Measurements from ENCODE around the gene MBOAT2. TPM values are rescaled to one million over a fixed set of nuclear protein-coding genes. Genes with fewer than 3 reads are reported as not detected.

MBOAT2 gene
- polyA plus RNA-seq, 12 donors: 49.8 to 165 (median 85.9) TPM

GRCh38 chr2:8861797-8862196 lies 141.7 kb downstream of the MBOAT2 start:
- DNase-seq: no peak

DNA sequence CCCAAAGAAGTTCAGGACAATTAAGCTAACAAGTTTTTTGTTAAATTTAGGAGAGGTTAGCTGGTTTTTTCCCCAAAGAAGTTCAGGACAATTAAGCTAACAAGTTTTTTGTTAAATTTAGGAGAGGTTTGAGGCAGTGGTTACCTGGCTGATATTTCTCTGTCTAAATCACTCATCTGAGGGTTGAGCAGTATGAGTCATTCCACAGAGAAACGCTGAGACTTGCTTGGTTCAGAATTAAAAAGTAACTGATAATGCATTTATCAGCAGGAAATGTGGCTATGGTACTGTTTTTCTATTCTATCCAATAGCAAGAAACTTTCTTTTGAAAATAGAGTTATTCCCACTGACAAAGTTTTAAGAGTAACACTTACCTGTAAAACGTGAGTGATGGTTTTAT lies 143.2 kb downstream of the MBOAT2 start:
- DNase-seq: no peak

- no peak for DNase-seq
Observed at GRCh38 chr2:8858910-8859309, 144.6 kb downstream of the MBOAT2 start.

- no peak for DNase-seq
Observed at GRCh38 chr2:8858264-8858663, 145.2 kb downstream of the MBOAT2 start.

DNA sequence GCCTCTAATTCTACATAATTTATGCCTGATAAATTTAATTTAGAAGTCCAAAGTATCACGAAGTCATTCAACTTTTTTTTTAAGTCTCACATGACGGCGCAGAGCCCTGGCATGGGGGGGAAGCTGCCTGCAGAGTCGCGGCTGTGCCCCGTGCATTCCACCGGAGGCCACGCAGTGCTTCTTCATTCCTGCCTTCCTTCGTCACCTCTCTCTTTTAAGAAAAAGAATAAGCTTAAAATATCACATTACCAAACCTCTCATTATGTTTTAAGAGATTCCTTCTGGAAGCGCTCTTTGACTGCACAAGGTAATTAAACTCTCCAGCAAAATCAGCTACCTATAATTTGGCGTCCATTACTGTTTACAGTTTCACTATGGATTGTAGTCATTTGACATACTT lies 145.8 kb downstream of the MBOAT2 start:
- DNase-seq: no peak

GRCh38 chr2:8856176-8856575 lies 147.3 kb downstream of the MBOAT2 start:
- no peak for DNase-seq

GRCh38 chr2:8855010-8855409 lies 148.5 kb downstream of the MBOAT2 start:
- no peak for DNase-seq

DNA sequence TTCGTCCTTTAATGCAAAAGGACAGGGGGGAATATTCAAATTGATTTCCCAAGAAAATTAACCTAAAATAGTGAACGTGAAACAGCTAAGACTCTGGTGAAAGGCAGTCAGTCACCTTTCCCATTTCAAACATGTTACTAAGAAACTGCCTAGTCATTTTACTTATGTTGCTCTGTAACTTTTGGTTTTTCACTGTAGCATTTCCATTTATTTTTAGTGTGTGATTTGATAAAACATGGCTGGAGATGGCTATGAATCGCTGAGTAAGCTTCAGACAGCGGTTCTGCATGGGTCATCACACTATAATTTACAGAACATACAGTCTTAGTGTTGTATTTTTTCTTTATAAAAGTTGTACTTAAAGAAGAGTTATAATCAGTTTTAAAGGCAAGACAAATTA lies 150.1 kb downstream of the MBOAT2 start:
- DNase-seq: no peak

GRCh38 chr2:8851811-8852560 lies 151.5 kb downstream of the MBOAT2 start:
- DNase-seq: no peak

- DNase-seq: no peak
Observed at GRCh38 chr2:8850845-8851487, 152.5 kb downstream of the MBOAT2 start.

DNA sequence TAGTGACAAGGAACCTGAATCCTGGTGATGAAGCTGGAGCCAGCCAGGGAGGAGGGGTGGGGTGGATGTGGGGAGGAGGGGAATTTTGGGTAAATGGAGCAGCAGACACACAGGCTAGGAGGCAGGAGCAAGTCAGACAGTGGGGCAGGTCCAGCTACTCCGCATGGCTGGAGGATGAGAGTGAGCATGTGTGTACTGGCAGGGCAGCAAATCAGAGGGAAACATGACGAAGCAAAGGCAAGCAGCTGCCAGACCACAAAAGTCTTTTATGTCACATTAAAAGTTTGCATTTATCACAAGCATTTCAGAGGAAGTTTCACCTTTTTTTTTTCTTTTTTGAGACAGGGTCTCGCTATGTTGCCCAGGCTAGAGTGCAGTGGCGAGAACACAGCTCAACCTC lies 154.2 kb downstream of the MBOAT2 start:
- DNase-seq: no peak

- DNase-seq: no peak
Observed at GRCh38 chr2:8848328-8849100, 155.0 kb downstream of the MBOAT2 start.

GRCh38 chr2:8847400-8847799 lies 156.1 kb downstream of the MBOAT2 start:
- no peak for DNase-seq

- no peak for DNase-seq
Observed at GRCh38 chr2:8841932-8842331, 161.6 kb downstream of the MBOAT2 start.

DNA sequence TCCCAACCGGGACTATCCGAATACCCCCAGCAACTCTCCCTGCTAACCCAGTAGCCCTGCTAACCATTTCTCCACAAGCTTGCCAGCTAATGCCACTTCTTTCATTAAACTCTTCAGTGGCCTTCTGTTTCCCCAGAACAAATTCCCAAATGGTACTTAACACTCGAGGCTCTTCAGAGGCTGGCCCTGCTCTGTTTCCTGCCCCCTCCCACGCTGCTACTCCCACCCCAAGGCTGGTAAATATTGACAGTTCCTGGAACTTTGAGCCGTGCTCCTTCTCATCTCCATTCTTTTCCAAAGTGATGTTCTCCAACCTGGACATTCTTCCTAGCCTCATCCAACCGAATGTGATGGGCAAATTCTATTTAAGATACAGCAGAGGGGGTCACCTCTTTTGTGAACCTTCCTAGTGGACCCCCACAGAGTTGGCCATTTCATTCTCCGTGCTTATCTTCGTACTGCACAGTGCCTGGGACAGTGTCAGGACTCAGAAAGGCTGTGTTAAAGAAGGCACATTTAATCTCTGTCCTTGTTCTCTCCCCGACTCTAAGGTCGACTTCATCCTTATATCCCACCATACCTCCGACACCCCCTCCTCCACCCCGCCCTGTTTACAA lies 162.9 kb downstream of the MBOAT2 start:
- no peak for DNase-seq

DNA sequence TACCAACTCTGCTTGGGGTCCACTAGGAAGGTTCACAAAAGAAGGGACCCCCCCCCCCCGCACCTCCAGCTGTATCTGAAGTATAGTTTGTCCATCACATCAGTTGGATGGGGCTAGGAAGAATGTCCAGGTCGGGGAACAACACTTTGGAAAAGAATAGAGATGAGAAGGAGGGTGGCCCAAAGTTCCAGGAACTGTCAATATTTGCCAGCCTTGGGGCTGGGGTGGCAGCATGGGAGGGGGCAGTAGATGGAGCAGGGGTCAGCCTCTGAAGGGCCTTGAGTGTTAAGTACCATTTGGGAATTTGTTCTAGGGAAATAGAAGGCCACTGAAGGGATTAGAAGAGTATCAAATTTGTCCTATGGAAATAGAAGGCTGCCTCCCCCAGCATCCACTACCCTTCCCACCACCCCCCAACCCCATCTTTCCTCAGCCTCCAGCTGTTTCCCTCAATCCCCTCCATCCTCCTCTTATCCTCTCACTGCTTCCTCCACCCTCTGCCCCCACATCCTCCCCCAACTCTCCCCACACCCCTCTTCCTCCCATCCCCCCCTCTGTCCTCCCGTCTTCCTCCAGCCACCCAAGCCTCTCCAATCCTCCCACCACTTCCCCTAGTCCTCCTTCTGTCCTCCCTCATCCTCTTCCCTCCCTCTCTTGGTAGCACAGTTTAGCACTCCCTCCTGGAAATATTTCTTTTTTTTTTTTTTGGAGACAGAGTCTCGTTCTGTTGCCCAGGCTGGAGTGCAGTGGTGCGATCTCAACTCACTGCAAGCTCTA lies 164.1 kb downstream of the MBOAT2 start:
- no peak for DNase-seq

DNA sequence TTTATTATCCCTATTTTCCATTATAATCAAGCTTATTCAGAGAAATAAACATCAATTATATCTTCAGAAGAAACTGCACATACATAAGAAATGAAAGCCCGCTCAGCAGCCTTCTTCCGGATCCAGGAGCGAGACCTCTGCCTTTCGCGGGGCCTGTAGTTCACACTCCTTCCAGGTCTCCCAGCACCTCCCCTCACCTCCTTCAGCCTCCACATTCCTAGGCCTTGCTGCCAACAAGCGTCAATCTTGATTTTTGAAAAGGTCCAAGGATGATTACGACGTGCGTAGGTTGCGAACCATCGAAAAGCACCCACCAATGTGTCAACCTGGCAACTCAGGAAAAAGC lies 165.7 kb downstream of the MBOAT2 start:
- no peak for DNase-seq

DNA sequence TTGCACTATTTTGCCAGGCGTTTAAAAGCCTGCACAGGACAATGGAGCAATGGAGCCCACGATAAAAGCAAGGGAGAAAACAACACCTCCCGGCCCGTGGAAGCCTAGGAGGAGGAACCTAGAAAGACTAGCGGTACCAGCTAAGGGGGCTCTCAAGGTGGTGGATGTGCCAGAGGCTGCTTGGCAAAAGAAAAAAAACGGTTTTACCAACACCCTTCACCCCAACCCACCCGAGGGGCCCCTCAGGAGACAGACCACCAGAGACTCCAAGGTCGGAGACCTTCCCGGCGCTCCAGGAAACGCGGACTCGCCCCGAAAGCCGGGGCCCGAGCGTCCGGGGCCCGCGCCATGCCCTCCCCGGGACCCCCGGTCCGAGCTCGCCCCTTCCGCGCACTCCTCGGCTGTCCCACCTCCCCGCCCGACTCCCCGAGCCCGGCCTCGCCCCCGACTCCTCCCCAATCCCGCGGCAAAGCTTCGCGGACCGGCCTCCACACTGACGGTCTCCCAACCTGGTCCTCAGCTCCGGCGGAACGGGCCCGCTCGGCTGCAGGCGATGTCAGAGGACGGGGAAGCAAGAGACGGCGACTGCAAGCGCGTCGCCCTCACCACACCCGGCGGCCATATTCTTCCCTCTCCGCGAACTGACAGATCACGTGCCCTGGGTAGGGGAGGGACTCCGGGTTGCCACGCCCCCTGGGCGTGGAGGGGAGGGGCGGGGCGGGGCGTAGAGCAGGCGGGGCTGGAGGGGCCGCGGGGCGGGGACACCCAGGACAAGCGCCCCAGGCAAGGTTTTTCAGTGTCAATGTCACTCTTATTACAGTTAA lies 166.3 kb downstream of the MBOAT2 start, which contains the start of gene KIDINS220:
KIDINS220 (minus strand) TSS at position 643 of the 824 bp plus-strand sequence. CDS start 10,520 bp downstream, outside the sequence.
- peak; percentile 93 for DNase-seq

- no peak for DNase-seq
Observed at GRCh38 chr2:8835279-8835678, 168.2 kb downstream of the MBOAT2 start.

- no peak for DNase-seq
Observed at GRCh38 chr2:8833853-8834252, 169.6 kb downstream of the MBOAT2 start.

- no peak for DNase-seq
Observed at GRCh38 chr2:8831516-8831915, 172.0 kb downstream of the MBOAT2 start.

All from muscle of arm (tissue), 12 donors.